ENCODE measurements around the gene HLTF.
"Not testable (repeated sequence)": the region's sequence is repeated elsewhere in the genome, so short reads cannot be mapped to it uniquely, and the experiment has no call there.

Gene HLTF

GRCh38 chr3:148991219-148992026, 94.9 kb downstream of the HLTF start, which contains the start of gene GYG1:
Gene GYG1 (plus strand): TSS chr3:148991540. CDS start chr3:148991641, 101 bp downstream.
- H3K27ac ChIP-seq = peak within 1 kb of the TSS; percentile 87
- TF ChIP-seq, protein P1, sequence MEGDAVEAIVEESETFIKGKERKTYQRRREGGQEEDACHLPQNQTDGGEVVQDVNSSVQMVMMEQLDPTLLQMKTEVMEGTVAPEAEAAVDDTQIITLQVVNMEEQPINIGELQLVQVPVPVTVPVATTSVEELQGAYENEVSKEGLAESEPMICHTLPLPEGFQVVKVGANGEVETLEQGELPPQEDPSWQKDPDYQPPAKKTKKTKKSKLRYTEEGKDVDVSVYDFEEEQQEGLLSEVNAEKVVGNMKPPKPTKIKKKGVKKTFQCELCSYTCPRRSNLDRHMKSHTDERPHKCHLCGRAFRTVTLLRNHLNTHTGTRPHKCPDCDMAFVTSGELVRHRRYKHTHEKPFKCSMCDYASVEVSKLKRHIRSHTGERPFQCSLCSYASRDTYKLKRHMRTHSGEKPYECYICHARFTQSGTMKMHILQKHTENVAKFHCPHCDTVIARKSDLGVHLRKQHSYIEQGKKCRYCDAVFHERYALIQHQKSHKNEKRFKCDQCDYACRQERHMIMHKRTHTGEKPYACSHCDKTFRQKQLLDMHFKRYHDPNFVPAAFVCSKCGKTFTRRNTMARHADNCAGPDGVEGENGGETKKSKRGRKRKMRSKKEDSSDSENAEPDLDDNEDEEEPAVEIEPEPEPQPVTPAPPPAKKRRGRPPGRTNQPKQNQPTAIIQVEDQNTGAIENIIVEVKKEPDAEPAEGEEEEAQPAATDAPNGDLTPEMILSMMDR (conservative IDR thresholded peaks at IDR 0.05) = no peak; the same call in none of the 2 replicates

DNA sequence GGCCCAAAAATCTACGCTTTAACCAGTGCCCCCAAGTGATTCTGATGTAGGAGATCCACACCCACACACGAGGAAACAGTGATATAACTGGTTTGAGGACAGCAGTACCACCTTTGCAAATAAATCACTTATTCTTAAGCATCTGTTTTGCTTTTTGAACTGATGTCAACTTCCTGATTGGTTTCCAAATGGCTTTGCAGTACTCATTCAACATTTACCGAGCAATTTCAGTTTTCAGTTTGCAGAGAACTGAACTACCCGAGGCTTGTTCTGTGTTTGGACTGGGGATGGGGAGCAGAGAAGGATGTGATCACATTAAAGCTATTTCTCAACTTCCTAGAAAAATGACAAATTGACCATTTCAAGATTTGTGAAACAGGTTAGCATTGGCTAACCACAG, 96.1 kb downstream of the HLTF start:
- TF ChIP-seq, protein P1 (conservative IDR thresholded peaks at IDR 0.05) = no peak
- no peak overlapping the region for H3K27ac ChIP-seq

GRCh38 chr3:148987551-148987950, 98.8 kb downstream of the HLTF start:
- not testable (repeated sequence) for H3K27ac ChIP-seq

DNA sequence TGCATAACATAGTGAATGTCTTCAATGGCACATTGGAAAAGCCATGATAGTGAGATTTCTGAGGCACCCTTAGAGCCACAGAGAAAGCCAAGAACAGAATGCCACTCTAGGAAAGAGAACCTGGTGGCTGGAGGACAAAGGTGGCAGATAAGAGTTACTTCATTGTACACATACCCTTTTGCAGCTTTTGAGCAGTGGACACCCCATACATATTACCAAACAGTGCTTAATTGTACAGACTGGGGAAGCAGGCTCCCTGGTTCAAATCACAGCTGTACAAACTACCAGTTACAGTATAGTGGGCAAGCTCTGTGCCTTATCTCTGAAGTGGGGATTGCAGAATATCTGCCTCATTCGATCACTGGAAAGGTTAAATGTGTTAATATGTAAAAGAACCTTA, 105.1 kb downstream of the HLTF start:
- no peak overlapping the region for H3K27ac ChIP-seq
- TF ChIP-seq, protein P1 (conservative IDR thresholded peaks at IDR 0.05) = no peak

All from VCaP (cell line).